Right cardiac atrium (tissue), 5 donors: Measurements from ENCODE around the gene CAND2. TPM values are rescaled to one million over a fixed set of nuclear protein-coding genes. Genes with fewer than 3 reads are reported as not detected.
A peak's percentile ranks its signal among the peaks of the same experiment; 100 is the strongest.

Experiments used
- ATAC-seq, 2 donors: fragments of 200-7000 bp; cut with Tn5 transposase; one replicate each; pipeline versions ENCODE4 v1.8.0 to v1.9.1; 2020; ENCODE audit warnings: moderate library complexity in 2 of 2, mild to moderate bottlenecking in 1 of 2
- DNase-seq, 3 donors: peaks; one replicate each; pipeline ENCODE4 v3.0.0-alpha.2; 2020
- H3K27ac ChIP-seq: one replicate; pipeline ENCODE4 v1.5.1; 2013; ENCODE audit warnings: mild to moderate bottlenecking, low read length, control low read depth, moderate library complexity
- H3K27me3 ChIP-seq: one replicate; pipeline ENCODE4 v1.6.1; 2013; ENCODE audit not compliant: control insufficient read depth, insufficient read depth
- H3K4me1 ChIP-seq: one replicate; pipeline ENCODE4 v1.6.1; 2013; ENCODE audit warnings: low read length; ENCODE audit not compliant: control insufficient read depth, insufficient read depth
- H3K4me3 ChIP-seq: one replicate; pipeline ENCODE4 v1.5.1; 2013; ENCODE audit warnings: low read length, control low read depth
- H3K9me3 ChIP-seq: one replicate; pipeline ENCODE4 v1.6.1; 2013; ENCODE audit warnings: low read length; ENCODE audit not compliant: control insufficient read depth
- WGBS: extraction: QIAGEN DNeasy Blood & Tissue Kit; methylation state at CpG from one replicate; pipeline ENCODE4 v1.1.7; 2013; 5-methylcytosine and 5-hydroxymethylcytosine counted together
- intact Hi-C, 4 donors: fragments of 100-400 bp; cut with DNase I; formaldehyde crosslinking; loops; one replicate each; pipeline versions ENCODE4 v1.11.0 to v1.14.0; 2022 to 2023
- polyA plus RNA-seq: library from polyadenylated mRNA; stranded (reverse); fragments of 200-250 nt; gene quantifications from one replicate; pipeline ENCODE4 v1.2.3, GENCODE V29; 2013
- total RNA-seq, 4 donors: library from RNA; stranded (reverse); fragmentation: NEBNext Ultra II Directional; extraction: Animal tissue kit (Norgen Biotek cat#: 25700); gene quantifications; one replicate each; pipeline ENCODE4 v1.2.1, GENCODE V29; 2021
- donor health status: healthy with polysubstance abuse.
- donor health status: DM: no; HTN: yes; CAD: no.
- donor health status: DM: no; HTN: no; CAD: no.
- donor health status: DM: no; HTN: yes; CAD: no; lungs with severe emphysema.
- donor health status: DM: yes; HTN: yes; CAD: no.

The CAND2 gene
- total and polyA plus RNA-seq, 5 donors: 33.2 to 63.6 (median 42.1) TPM

DNA sequence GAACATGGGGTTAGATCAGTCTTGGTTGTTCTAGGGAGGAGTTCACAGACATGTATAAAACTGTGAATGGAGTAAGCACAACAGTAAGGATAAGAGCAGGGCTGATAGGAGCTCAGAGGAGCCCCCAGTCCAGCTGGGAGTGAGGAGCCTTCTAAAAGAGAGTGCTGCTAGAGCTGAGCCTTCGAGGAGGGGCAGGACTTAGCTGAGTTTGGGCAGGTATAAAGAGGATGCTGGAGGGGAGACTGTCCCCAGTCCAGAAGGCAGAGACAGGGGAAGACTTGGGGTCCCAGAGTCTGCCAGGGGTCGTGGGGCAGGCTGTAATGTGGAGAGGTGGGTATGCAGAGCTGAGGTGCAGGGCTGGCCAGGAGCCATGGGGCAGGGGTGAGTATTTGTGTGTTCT lies 12.1 kb downstream of the CAND2 start:
- Histone ChIP-seq H3K27ac (no peak overlapping the region), H3K4me3 (no peak overlapping the region), H3K27me3 (no peaks in the 10 kb centered on the region), H3K4me1 (no peaks in the 10 kb centered on the region), H3K9me3 (no peaks in the 10 kb centered on the region)
- no peak for ATAC-seq
- DNase-seq: no peak
- WGBS: 72% methylated on average over 2 of the region's 2 CpGs
- intact Hi-C loops: no loop called here

DNA sequence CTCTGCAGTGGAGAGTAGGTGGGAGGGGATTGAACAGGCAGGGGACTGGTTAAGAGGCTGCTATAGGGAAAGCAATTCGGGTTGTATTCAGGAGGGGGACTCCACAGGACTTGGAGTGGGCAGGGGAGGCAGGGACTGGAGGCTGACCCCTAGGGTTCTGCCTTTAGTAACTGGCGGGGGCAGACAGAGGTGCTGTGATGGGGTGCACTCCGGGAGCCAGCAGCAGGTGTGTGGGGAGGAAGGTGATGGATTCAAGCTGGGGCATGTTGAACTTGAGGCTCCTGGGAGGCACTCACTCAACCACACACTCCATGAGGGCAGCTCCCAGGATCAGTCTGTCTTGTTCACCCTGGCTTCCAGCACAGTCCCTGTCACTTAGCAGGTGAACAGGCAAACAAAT lies 12.5 kb downstream of the CAND2 start:
- no peaks in the 10 kb centered on the region for H3K4me1 ChIP-seq
- 96% methylated on average over 3 of the region's 3 CpGs for WGBS
- H3K27me3 ChIP-seq: no peaks in the 10 kb centered on the region
- ATAC-seq (no peak), DNase-seq (no peak)
- H3K4me3 ChIP-seq: no peak overlapping the region
- H3K9me3 ChIP-seq: no peaks in the 10 kb centered on the region
- H3K27ac ChIP-seq: no peak overlapping the region
- intact Hi-C loops: no loop called here

DNA sequence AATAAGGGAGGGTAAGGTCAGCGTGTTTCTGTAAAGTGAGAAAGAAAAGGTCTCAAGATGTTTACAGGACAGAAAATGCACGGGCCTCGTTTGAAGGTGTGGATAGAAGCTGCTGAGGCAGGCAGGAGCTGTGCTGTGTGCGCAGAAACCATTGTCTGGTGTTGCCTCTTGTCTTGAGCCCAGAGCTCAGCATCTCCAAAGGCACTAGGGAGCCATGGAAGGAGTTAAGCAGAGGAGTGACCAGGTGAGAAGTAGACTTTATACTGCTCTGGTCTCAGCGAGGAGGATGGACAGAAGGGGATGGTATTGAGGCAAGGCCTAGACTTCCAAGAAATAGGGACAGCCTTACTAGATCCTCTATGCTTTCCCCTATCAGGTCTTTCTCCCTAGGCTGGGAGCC lies 13.0 kb downstream of the CAND2 start:
- H3K27ac ChIP-seq: peak overlapping the region; percentile 21
- no peaks in the 10 kb centered on the region for H3K9me3 ChIP-seq
- H3K27me3 ChIP-seq: no peaks in the 10 kb centered on the region
- H3K4me3 ChIP-seq: no peak overlapping the region
- 91% methylated on average over 5 of the region's 5 CpGs for WGBS
- ATAC-seq (no peak), DNase-seq (no peak)
- no peaks in the 10 kb centered on the region for H3K4me1 ChIP-seq
- intact Hi-C loops: no loop called here

DNA sequence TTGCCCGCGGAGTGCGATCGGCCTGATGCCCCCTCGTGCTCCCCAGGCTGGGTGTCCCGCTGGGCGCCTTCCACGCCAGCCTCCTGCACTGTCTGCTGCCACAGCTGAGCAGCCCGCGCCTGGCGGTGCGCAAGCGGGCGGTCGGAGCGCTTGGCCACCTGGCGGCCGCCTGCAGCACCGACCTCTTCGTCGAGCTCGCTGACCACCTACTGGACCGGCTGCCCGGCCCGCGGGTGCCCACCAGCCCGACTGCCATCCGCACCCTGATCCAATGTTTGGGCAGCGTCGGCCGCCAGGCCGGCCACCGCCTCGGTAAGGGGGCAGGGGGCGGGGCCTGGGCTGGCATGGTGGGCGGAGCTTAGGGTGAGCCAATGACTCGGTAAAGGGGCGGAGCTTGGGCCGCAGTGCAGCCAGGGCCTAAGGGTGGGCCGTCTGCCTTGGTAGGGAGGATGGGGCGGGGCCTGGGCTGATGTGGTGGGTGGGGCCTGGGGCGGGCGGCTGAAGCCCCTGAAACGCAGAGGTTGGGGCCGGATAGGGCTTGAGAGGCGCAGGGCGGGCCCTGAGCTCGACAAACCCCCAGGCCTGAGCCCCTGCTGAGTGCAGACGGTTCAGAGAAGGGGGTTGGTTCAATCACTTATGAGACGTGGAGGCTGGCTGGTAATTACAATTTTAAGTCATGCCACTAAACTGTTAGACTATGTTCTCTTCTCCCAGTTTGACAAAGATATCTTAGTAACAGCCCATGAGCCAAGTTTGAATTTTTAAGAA lies 13.7 kb downstream of the CAND2 start:
- Histone ChIP-seq H3K27me3 (no peaks in the 10 kb centered on the region), H3K9me3 (no peaks in the 10 kb centered on the region), H3K4me3 (peak overlapping the region; percentile 47), H3K27ac (peak overlapping the region; percentile 23), H3K4me1 (no peaks in the 10 kb centered on the region)
- DNase-seq (peak; percentile 97 to 99 (median 99)), ATAC-seq (peak; percentile 98 to 99)
- intact Hi-C loops: no loop called here
- WGBS: under 1% methylated on average over 50 of the region's 50 CpGs

DNA sequence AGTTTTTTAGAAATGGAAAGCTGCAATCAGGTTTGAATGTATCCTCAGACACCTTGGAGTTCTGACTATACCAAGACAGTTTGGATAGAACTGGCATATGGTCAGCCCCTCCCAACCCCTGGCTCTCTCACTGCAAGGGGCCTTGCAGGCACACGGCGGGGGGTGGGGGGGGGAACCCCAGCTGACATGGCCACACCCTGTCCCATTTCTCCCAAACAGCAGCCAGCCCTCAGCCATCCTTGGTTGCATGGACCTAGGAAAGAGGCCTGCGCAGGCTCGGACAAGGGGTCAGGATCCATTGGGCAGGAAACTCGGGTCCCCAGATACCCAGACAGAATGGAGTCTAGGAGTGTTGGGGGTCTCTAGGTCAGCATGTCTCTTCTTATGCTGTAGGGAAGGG lies 14.5 kb downstream of the CAND2 start:
- WGBS: 81% methylated on average over 5 of the region's 5 CpGs
- no peaks in the 10 kb centered on the region for H3K27me3 ChIP-seq
- DNase-seq (no peak), ATAC-seq (no peak)
- intact Hi-C loops: no loop called here
- no peak overlapping the region for H3K4me3 ChIP-seq
- H3K9me3 ChIP-seq: no peaks in the 10 kb centered on the region
- no peak overlapping the region for H3K27ac ChIP-seq
- no peaks in the 10 kb centered on the region for H3K4me1 ChIP-seq

DNA sequence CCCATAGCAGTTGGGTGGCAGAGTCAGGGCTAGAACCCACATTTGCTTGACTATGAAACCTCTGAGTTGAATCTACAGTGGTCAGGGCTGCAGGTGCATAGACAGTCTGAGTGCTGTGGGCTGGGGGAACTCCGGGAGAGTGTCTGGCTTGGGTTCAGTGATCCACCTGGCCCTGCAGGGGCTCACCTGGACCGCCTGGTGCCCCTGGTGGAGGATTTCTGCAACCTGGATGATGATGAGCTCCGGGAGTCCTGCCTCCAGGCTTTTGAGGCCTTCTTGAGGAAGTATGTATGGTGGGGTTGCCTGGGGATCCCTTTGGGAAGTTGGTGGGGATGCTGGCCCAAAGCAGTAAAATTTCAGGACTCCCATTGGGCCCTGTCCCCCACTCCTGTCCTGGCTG lies 16.3 kb downstream of the CAND2 start:
- Histone ChIP-seq H3K27me3 (no peaks in the 10 kb centered on the region), H3K4me1 (no peaks in the 10 kb centered on the region), H3K27ac (no peak overlapping the region), H3K9me3 (no peaks in the 10 kb centered on the region), H3K4me3 (no peak overlapping the region)
- intact Hi-C loops: no loop called here
- ATAC-seq: no peak
- WGBS: 92% methylated on average over 3 of the region's 3 CpGs
- DNase-seq: no peak

DNA sequence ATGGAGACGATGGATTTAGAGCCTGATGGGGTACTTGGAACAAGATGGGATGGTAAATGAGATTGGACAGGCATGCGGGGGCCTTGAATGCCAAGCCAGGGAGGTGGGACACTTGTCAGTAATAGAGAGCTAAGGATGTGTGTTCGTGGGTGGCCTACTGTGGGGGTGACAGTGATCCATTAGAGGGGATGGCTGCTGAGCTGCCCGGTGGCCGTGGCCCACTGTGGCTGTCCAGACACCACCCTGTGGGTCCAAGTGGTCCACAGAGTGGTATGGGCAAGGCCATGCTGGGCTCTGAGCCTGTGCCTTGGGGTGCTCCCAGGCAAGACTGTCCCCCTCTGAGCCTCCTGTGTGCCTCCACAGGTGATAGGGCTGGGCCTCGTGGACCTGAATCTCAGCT lies 17.5 kb downstream of the CAND2 start:
- intact Hi-C loops: no loop called here
- WGBS: 84% methylated on average over 6 of the region's 6 CpGs
- DNase-seq: no peak
- Histone ChIP-seq H3K4me1 (no peaks in the 10 kb centered on the region), H3K4me3 (no peak overlapping the region), H3K9me3 (no peaks in the 10 kb centered on the region), H3K27me3 (no peaks in the 10 kb centered on the region), H3K27ac (no peak overlapping the region)
- ATAC-seq: no peak

DNA sequence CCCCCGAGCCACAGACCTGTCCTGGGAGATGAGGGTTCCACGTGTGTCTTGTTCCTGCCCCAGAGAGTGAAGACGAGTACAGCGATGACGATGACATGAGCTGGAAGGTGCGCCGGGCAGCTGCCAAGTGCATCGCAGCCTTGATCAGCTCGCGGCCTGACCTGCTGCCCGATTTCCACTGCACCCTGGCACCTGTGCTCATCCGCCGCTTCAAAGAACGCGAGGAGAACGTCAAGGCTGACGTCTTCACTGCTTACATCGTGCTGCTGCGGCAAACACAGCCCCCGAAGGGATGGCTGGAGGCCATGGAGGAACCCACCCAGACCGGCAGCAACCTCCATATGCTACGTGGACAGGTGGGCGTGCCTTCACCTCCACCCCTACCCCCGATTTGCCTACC lies 18.6 kb downstream of the CAND2 start:
- Histone ChIP-seq H3K27me3 (no peaks in the 10 kb centered on the region), H3K9me3 (no peaks in the 10 kb centered on the region), H3K27ac (no peak overlapping the region), H3K4me1 (no peaks in the 10 kb centered on the region), H3K4me3 (no peak overlapping the region)
- DNase-seq (peak in 1 of 3 donors; percentile 62), ATAC-seq (no peak)
- 91% methylated on average over 24 of the region's 24 CpGs for WGBS
- intact Hi-C loops: no loop called here

DNA sequence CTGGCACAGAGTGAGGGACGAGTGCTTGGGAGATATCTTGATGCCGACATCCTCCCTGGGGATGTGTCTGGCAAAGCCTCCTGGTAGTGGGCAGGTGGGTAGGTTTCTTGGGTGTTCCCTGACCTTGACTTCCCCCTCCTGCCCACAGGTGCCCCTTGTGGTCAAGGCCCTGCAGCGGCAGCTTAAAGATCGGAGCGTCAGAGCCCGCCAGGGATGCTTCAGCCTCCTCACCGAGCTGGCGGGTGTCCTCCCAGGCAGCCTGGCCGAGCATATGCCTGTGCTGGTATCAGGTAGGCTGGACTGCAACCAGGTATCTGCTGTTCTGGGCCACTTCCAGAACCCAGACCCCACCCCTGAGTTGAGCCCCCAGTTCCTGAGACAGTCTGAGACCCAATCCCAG lies 19.2 kb downstream of the CAND2 start:
- no peak for DNase-seq
- 87% methylated on average over 9 of the region's 9 CpGs for WGBS
- H3K27ac ChIP-seq: no peak overlapping the region
- H3K27me3 ChIP-seq: no peaks in the 10 kb centered on the region
- no peak for ATAC-seq
- intact Hi-C loops: no loop called here
- no peaks in the 10 kb centered on the region for H3K9me3 ChIP-seq
- H3K4me3 ChIP-seq: no peak overlapping the region
- no peaks in the 10 kb centered on the region for H3K4me1 ChIP-seq

DNA sequence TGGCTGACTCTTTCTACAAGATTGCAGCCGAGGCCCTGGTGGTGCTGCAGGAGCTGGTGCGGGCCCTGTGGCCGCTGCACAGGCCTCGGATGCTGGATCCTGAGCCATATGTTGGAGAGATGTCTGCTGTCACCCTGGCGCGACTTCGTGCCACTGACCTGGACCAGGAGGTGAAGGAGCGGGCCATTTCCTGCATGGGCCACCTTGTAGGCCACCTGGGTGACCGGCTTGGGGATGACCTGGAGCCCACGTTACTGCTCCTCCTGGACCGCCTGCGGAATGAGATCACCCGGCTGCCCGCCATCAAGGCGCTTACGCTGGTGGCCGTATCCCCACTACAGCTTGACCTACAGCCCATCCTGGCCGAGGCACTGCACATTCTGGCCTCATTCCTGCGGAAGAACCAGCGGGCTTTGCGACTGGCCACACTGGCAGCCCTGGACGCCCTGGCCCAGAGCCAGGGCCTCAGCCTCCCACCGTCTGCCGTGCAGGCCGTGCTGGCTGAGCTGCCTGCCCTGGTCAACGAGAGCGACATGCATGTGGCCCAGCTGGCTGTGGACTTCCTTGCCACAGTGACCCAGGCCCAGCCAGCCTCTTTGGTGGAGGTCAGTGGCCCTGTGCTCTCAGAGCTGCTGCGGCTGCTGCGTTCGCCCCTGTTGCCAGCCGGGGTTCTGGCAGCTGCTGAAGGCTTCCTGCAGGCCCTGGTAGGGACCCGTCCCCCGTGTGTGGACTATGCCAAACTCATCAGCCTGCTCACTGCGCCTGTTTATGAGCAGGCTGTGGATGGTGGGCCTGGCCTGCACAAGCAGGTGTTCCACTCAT lies 20.3 kb downstream of the CAND2 start:
- peak in 1 of 2 donors; percentile 12 for ATAC-seq
- Histone ChIP-seq H3K27ac (no peak overlapping the region), H3K4me1 (no peaks in the 10 kb centered on the region), H3K4me3 (no peak overlapping the region), H3K9me3 (no peaks in the 10 kb centered on the region), H3K27me3 (no peaks in the 10 kb centered on the region)
- DNase-seq: peak in 2 of 3 donors; percentile 58 to 68
- intact Hi-C loops: no loop called here
- 83% methylated on average over 34 of the region's 34 CpGs for WGBS

DNA sequence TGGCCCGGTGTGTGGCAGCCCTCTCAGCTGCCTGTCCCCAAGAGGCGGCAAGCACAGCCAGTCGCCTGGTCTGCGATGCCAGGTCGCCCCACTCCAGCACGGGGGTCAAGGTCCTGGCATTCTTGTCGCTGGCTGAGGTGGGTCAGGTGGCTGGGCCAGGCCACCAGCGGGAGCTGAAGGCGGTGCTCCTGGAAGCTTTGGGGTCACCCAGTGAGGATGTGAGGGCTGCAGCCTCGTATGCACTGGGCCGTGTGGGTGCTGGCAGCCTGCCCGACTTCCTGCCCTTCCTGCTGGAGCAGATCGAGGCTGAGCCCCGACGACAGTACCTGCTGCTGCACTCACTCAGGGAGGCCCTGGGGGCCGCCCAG lies 20.8 kb downstream of the CAND2 start:
- no peak overlapping the region for H3K27ac ChIP-seq
- DNase-seq (peak in 1 of 3 donors; percentile 75), ATAC-seq (peak; percentile 25 to 32)
- H3K9me3 ChIP-seq: no peaks in the 10 kb centered on the region
- intact Hi-C loops: no loop called here
- no peak overlapping the region for H3K4me3 ChIP-seq
- WGBS: 54% methylated on average over 16 of the region's 16 CpGs
- no peaks in the 10 kb centered on the region for H3K27me3 ChIP-seq
- H3K4me1 ChIP-seq: no peaks in the 10 kb centered on the region
